HG03439 (cell line): ENCODE results near the gene SUPT3H.

ENCODE experiments used
- ATAC-seq: cut with Tn5 transposase; IDR thresholded peaks from one replicate; pipeline ENCODE4 v1.9.1; 2021; ENCODE audit warnings: mild to moderate bottlenecking, moderate library complexity; ENCODE audit not compliant: unreplicated experiment

SUPT3H gene

DNA sequence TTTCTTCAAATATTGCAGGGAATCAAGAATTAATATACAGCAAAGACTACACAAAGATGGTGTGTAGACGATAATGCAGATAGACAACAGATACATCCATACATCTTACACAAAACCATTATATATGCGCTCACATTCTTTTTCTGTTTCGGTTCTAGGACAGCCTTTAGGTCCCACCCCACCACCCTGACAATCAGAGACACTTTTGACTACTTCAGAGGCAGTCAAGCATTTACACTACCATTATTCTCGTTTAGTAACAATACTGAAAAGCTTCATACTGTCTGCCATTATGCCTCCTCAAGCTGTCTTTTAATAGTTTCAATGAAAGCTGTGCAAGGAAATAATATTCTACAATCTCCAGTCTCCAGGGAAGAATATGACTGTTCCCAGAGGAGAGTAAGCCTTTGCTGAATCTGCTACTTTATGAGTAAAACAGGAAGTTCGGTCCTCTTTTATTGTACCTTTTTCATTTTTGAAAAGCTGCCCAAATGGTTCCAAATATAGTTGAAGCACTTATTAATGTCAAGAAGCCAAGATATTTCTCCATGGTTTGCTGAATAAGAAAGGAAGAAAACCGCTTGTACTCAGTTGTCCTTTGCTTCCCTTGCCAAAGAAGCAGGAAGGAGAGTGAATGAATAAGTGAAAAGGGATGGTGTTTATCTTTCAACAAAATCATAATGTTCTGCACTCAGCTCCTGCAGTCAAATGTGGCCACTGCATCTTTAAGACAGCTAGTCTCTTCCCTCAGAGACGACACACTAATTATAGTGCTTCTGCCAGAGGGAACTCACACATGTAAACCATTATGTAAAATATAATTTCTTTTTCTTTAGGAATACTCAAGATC, 521.9 kb downstream of the SUPT3H start:
- ATAC-seq = no peak

DNA sequence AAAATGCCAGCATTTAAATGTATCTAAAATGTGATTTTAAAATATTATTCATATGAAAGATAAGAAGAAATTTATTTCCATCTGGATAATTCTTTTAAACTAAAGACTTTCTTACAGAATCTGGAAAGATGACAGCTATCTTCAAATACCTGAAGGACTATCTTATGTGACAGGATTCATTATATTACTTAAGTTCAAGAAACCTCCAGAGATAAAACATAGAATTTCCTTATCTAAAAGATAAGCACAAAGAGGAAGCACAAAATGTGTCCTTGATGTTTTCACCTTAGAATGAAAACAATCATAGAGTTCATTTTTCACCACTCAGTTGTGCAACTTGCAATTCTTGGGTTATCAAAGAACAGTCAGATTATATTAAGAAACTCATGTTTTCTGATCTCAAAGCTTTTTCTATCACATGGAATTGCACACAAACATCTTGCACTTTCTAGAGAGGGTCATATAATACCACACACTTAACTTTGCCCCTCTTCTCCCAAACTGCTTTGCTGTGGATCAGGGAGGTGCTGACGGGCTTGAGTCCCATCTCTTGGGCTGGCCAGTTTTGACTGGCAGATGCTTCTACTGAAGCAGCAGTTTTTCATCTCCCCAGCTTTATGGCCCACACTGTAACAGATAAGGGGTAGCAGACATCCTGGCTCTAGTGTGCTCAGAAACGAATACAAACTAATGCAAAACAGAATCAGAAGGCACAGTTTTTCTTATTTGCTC, 522.9 kb downstream of the SUPT3H start:
- ATAC-seq = no peak

DNA sequence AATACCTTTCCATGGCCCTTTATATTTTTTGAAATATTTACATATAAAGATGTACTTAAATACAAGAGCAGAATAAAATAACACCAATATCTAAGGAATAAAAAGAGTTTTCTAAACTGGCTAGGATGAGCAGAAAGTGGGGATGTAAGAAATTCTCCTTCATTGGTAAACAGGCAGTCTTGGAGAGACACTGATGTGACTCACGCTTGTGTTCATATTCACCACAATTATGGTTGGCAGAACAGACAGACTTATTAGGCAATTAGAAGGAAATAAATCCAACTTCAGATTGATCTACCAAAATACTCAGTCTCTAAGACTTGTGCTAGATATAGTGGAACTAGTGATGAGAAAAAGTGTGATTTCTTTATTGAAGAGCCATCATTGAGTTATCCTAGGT, 526.6 kb downstream of the SUPT3H start:
- no peak for ATAC-seq

DNA sequence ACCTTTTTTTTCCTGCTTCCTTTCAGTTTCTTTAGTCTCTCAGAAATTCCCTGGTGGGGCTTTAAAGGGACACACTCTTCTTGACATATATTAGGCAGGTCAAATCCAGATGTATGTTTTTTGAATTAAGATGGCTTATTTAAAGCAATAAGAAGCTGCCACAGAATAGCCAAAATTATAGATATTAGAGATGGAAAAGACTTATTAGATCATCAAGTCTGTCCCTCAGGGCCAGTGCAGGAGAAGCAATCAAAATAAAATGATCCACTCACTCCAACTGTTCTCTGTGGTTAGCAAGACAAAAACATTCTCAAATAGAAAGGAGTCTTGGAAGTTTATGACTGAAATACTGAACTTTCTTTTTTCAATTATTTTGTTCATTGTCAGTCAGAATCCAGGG, 527.4 kb downstream of the SUPT3H start:
- no peak for ATAC-seq

DNA sequence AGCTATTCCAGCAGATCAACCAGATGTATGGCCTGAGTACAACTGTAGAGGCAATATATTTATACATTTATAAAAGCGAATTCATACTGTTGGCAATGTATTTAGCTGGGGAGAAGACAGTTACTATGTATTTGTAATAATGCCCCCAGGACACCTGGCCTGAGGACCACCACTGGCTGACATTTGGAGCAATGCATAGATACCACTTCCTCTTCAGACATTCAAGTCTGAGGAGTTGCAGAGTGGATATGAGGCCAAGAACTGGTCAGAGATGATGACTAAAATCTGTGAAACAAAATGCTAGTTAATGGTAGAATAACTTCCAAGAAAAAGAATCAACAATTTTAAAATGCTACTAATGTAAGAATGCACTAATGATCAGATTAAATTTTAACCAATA, 527.9 kb downstream of the SUPT3H start:
- no peak for ATAC-seq

DNA sequence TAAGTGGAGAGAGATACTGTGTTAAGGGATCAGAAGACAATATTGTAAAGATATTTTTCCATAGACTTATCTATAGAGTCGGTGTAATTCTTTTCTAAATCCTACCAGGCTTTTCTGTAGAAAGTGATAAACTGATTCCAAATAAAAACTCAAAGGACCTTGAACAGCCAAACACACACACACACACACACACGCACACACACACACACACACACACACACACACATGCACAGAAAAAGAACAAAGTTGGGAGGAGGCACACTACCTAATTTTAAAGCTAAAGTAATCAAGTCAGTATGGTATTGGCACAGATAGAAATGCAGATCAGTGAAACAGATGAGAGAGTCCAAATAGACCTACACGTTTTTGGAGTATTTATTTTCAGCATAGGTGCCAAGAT, 534.0 kb downstream of the SUPT3H start:
- no peak for ATAC-seq

DNA sequence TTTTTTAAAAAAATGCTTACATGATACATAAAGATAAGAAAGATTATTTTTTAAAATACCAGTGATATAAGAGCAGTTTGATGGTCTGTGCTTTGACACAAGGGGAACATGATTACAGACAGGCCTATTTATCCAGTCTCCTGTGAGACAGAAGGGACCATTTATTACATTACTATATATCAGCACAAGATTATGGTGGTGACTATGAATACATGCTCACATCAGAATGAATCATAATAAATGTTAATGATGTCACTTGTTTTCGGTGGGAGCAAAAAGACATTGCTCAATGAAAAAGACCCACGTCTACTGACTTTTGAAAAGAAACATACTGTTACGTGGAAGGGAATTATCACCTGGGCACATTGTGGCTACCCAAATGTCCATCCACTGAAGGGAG, 535.1 kb downstream of the SUPT3H start:
- no peak for ATAC-seq

DNA sequence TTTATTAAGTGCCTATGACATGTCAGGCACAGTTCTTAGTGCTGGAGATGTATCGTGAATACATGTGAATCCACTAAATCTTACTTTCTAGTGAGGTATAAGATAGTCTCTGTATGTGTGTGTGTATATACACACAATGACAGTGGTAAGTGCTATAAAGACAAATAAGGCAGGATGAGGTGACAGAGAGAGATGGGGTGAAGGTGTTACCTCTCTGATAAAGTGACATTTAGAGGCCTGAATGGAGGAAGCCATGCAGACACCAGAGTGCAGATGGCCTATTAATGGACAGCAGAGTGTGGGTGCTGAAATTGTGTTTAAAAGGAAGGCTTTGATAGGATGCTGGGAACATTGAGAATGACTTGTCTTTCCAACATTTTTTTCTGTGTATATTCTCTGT, 535.9 kb downstream of the SUPT3H start:
- ATAC-seq = no peak

DNA sequence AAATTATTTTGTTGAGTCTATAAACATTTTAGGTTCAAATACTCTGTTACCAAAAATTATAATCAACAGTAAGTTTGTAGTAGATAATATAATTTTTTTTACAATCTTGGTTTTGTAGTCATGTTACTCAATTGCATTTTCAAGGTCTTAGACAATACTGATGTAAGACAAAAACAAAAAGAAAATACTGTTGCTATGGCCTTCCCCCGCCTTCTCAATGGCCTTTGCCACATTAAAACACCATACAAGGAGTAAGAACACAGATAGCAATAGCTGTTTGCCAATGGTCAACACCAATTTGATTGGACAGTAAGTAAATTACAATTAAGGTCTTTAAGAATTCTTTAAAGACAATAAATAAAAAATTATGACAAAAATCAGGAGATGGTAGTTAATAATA, 540.0 kb downstream of the SUPT3H start:
- no peak for ATAC-seq

DNA sequence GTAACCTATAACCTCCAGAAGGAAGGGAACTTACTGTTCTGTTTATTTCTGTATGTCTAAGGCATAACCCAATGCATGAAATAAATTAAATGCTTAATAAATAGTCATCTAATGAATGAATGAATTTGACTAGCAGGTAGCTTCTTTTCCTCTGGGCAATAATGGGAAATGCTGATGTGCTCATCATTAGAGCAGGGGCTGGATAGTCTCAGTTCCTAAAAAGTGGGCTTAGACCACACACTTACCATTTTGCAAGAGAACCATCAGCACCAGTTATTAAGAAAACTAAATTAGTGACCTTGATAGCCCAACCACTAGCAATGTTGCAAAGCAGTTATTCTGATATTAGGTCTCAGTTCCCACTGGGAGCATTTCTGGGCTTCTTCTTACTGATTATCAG, 540.5 kb downstream of the SUPT3H start:
- no peak for ATAC-seq

DNA sequence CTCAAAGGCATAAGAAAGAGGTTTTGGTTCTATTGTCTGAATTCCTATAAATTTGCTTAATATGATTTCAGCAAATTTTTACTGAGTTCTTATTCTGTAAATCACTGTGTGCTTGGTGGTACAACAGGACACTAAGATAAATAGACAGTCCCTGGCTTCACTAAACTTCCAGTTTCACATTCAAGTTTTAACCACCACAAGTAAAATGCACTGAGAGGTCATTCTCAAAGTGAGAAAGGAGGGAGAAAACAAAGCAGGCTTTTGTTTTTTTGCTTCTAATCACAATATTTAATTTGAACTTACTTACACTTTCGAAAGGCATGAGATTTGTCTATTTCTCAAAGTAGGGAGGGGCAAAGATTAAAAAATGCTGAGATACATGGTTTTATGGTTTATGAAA, 544.5 kb downstream of the SUPT3H start:
- no peak for ATAC-seq

DNA sequence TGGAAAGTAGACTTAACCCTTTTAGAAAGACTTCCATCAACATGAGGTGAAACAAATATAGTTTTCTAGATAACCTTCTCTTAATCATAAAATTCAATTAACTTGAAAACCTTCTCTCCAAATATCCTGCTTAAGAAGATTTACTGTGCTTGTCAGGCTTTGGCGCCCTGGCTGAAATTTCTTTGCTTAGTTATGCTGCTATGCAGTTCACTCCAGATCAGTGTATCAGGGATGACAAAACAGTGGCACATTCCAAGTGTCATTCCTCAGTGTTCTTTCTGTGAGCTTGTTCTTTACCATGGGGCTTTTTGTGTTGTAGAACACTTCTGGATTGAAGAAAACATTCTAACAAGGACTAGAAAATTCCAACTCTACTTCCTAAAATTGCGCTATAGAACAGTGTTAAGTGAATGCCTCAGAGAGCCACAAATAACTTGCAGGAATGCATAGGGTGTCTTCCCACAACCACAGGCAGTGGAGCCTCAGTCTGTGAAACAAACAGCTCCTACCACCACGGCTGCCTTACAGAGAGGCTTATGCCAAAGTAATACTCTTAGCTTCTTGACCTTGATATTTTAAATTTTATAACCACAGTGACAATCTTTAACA, 546.6 kb downstream of the SUPT3H start:
- no peak for ATAC-seq

DNA sequence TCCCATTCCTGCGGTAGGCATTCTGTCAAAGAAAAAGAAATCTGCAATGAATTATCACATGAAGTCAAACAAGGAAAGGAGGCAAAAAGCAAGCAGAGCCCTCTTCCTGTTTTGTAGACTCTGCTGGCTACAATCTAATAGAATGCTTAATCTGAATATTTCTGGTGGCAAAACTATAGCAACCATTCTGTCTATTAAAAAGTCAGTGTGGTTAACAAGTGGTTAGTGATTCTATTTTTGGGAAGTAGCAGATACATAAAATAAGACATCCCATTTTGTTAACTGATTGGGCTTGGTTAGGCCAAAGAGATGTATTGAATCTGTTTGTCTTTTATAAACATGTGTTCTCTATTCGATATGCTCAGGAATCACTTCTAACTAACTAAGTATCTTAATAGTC, 547.9 kb downstream of the SUPT3H start:
- ATAC-seq = no peak

DNA sequence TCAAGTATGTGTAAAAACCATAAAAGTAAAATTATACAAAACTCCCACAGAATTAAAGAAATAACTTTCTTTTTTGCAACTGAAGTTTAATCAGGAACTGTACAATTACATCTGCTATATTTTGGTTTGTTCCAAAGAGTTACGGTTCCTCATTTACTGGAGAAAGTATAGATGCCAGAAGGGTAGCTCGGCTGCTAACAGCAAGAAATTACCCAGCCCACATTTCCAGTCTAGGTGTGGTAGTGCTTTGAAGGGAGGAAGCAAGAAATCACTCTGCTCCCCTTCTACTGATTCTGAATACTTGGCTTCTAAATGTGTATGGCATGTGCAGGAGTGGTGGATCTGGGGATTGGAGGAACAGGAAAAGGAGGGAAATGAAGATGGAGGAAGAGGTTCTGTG, 549.0 kb downstream of the SUPT3H start:
- ATAC-seq = no peak

DNA sequence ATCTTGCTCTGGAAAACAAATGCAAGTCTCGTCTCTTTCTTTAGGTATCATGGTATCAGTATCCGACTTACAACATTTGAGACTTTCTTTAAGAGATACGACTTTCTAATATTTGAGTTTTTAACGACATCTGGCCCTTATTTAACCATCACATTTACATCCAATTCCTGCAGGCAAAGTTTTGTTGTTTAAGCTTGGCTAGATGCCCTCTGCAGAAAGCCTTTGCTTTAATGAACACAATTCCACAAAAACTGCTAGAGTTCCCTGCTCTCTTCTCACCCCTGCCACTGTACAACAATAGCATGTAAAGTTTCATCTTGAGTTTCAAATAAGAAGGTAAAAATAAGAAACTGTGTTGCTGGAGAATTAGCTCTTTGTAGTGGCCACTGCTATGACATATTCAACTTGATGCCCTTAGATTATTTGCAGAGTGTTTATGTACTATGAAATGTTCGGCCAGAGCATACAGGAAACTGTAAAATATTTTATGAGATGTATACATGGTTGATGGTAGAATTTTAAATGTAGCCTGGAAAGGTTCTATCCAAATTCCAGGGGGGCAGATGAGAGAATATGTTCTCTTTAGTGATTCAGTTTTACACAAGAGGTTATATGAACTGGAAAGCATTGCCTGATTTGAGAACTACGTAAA, 551.6 kb downstream of the SUPT3H start:
- no peak for ATAC-seq

DNA sequence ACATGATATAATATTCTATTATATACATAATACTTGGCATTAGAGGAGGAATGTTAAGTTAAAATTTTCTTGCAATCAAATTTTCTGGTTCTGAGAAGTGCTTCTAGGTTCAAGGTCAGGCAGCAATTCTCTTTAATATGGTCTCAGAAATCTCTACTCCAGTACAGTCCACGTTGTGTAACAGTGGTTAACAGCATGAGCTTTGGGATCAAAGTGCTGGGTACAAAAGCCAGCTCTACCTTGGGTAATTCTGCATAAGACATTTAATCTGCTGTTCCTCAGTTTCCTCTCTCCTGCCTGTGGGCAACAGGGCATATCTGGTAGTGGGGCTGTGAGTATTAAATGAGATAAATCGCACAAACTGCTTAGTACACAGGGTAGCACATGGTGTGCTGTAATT, 552.5 kb downstream of the SUPT3H start:
- no peak for ATAC-seq

DNA sequence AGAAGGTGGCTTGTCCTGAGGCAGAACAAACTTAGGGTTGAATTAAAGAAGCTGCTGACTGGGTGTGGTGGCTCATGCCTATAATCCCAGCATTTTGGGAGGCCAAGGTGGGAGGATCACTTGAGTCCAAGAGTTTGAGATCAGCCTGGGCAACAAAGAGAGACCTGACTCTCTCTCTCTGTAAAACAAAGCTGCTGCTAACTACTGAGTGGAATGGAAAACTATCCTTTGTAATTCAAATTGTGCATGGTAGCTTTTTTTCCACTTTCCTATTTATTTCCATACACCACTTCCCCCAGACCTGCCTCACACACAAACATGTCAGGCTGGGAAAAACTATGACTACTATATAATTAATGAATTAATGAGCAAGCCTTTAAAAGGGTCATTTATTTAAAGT, 553.2 kb downstream of the SUPT3H start:
- no peak for ATAC-seq

DNA sequence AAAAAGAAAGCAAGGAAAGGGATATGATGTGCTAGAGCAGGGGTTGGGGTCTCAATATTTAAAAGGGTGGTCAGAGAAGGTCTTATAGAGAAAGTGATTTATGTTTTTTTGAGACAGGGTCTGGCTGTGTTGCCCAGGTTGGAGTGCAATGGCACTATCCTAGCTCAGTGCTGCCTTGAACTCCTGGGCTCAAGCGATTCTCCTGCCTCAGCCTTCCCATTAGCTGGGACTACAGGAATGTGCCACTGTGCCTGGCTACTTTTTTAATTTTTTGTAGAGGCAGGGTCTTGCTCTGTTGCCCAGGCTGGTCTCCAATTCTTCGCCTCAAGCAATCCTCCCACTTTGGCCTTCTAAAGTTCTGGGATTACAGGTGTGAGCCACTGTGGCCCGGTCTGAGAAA, 557.0 kb downstream of the SUPT3H start:
- ATAC-seq = no peak

DNA sequence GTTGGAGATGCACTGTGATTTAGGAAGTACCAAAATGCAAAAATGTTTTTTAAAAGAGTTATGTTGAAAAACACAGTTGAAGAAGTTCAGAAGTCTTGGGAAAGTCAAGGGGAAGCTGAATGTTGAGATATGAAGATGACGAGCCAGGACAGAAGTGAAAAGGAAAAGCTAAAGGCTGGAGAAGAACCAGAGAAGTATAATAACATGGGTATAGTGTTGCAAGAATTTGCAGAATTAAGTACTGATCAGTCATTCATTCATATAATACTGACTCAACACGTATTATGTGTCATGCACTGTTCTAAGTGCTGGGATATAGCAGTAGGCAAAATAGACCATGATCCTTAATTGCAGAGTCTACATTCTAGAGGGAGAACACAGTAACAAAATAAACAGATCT, 557.4 kb downstream of the SUPT3H start:
- ATAC-seq = no peak

DNA sequence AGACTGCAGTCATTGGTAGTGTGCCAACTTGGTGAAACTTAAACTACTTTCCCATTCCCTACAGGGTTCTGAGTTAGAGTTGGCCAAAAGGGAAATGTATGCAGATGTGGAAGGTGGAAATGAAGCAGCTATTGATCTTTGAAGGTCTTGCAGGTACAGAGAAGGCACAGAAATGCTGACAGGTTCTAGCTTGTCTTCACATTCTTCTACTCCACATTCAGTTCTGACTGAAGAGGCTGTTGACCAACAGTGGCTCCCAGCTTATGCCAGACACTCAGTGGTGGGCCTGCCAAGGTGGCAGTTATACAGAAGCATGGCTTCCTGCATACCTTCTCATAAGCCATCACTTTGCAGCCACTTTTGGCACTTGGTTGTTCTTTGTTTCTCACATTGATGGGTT, 566.3 kb downstream of the SUPT3H start:
- no peak for ATAC-seq

DNA sequence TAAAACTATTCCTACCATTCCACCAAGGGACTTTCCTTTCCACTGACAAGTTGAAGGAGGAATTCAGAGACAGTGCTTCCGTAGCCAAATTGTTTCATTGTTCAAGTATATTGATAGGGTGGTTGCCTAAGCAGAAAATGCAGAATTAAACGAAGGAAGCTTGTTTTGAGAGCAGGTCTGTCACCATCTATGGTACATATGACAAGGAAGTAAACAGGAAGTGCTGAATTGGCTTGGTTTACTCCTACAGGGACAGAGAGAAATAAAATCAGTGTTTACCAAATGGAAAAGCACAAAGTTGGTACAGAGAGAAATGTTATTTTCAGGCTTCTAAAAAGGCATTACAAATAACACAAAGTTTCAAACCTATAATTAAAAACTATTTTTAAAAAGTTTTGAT, 568.5 kb downstream of the SUPT3H start:
- no peak for ATAC-seq

DNA sequence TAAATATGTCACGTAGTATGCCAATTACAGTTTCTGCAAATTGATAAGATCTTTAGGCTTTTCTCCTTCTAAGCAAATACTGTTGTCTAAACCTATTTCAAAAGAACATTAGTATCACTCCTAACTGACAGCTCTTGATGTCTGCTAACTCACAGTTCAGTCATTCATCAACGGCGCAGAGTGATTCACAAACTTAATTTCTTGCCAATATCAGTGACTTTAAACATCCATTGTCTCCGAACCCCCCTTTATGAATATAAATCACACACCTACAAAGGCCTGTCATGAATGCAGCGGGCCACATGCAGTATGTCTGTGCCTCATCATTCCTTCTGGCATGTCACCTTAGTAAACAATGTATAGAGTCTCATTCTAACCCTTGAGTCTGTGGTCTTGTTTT, 569.6 kb downstream of the SUPT3H start:
- no peak for ATAC-seq
